ENCODE results near the gene POC1A. TPM values are rescaled to one million over a fixed set of nuclear protein-coding genes. Genes with fewer than 3 reads are reported as not detected.

POC1A gene
- total and polyA plus RNA-seq, 2 of the 8 experiments (the other 6 are each of a cell fraction or from before 2014, with no cell fraction given), result 35.7 to 39.2 TPM

DNA sequence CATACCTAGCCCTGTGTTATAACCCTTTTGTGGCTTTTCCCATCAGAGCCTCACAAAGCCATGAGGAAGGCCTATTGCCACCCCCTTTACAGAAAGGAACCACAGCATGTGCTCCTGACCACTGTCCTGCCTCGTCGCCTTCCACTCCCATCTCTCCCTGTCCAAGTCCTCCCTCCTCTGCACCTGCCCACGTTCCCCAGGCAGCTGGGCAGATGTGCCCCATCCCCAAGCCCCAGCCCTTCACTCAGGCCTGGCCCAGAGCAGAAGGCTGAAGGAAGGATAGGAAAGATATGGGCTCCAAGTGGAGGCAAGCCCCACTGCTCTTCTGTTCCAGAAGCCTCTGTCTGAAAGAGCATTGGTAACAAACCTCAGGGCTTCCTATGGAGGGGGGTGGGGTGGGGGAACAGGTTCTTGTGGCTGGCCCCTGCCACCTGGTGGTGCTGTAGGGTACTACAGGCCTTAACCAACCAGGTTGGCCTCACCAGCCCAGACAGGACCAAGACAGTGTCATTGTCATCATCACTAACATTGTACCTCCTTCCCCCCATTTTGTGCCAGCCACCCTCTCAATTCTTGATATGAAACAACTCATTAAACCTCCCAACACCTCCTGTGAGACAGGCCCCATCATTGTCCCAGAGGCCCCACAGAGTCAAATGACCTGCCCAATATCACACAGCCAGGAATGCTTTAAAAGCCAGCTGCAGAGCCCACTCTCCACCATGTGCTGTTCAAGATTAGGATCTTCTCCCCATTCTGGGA is 10.0 kb downstream of the POC1A start (continued):
- TF ChIP-seq, protein P1, sequence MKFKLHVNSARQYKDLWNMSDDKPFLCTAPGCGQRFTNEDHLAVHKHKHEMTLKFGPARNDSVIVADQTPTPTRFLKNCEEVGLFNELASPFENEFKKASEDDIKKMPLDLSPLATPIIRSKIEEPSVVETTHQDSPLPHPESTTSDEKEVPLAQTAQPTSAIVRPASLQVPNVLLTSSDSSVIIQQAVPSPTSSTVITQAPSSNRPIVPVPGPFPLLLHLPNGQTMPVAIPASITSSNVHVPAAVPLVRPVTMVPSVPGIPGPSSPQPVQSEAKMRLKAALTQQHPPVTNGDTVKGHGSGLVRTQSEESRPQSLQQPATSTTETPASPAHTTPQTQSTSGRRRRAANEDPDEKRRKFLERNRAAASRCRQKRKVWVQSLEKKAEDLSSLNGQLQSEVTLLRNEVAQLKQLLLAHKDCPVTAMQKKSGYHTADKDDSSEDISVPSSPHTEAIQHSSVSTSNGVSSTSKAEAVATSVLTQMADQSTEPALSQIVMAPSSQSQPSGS (IDR thresholded peaks at IDR 0.05; ENCODE audit: low read length), result 0 out of 2 replicates have a peak, but pooled peaks have one; percentile 71
- TF ChIP-seq GABPA (IDR thresholded peaks at IDR 0.05; ENCODE audit: borderline replicate concordance, insufficient read depth, low read length) (no peak), SRF (IDR thresholded peaks at IDR 0.05; ENCODE audit: low read depth, low read length) (no peak), JUND (IDR thresholded peaks at IDR 0.05; ENCODE audit: low read length) (no peak), YY1 (IDR thresholded peaks at IDR 0.05; ENCODE audit: low read depth, low read length) (peak; percentile 9; the same call in 1 of the 2 replicates), SAP30 (IDR thresholded peaks at IDR 0.05; ENCODE audit: insufficient read depth, insufficient replicate concordance, low read length) (no peak), POU5F1 (IDR thresholded peaks at IDR 0.05; ENCODE audit: low read depth, low read length) (no peak), POLR2AphosphoS5 (IDR thresholded peaks at IDR 0.05; ENCODE audit: low read depth, low read length) (no peak), HDAC6 (IDR thresholded peaks at IDR 0.05; ENCODE audit: low read depth, low read length) (no peak), CREB1 (IDR thresholded peaks at IDR 0.05) (no peak; the same call in 1 of the 2 replicates), BACH1 (IDR thresholded peaks at IDR 0.05; ENCODE audit: low read length) (no peak), PHF8 (conservative IDR thresholded peaks at IDR 0.05; ENCODE audit: low read depth, low read length) (no peak), FOSL1 (IDR thresholded peaks at IDR 0.05; ENCODE audit: insufficient read depth, low read depth, low read length) (no peak), KDM4A (IDR thresholded peaks at IDR 0.05; ENCODE audit: low read depth, low read length, severe bottlenecking) (no peak), BRCA1 (IDR thresholded peaks at IDR 0.05; ENCODE audit: low read depth, low read length) (no peak), CEBPB (IDR thresholded peaks at IDR 0.05; ENCODE audit: low read depth, low read length) (0 out of 2 replicates have a peak, but pooled peaks have one; percentile 9), GTF2F1 (IDR thresholded peaks at IDR 0.05; ENCODE audit: borderline replicate concordance, low read depth, low read length) (no peak), ASH2L (IDR thresholded peaks at IDR 0.05; ENCODE audit: low read length) (no peak)
- TF ChIP-seq, protein P2, sequence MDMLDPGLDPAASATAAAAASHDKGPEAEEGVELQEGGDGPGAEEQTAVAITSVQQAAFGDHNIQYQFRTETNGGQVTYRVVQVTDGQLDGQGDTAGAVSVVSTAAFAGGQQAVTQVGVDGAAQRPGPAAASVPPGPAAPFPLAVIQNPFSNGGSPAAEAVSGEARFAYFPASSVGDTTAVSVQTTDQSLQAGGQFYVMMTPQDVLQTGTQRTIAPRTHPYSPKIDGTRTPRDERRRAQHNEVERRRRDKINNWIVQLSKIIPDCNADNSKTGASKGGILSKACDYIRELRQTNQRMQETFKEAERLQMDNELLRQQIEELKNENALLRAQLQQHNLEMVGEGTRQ (IDR thresholded peaks at IDR 0.05; ENCODE audit: low read length), result no peak

Data from H1 (cell line).